Thyroid gland (tissue), 4 donors: ENCODE results near the gene SDSL. TPM values are rescaled to one million over a fixed set of nuclear protein-coding genes. Genes with fewer than 3 reads are reported as not detected.

Experiments
- DNase-seq, 2 donors: peaks; one replicate each; pipeline ENCODE4 v3.0.0-alpha.2; 2019
- H3K27ac ChIP-seq, 3 donors: fragments of 200-600 bp; sonication (generic); 1 replicate in 2 of 3; 2 replicates in 1 of 3; pipeline ENCODE4 v1.5.1; 2016 to 2019; ENCODE audit warnings: mild to moderate bottlenecking in 1 of 3, moderate library complexity in 1 of 3
- H3K27me3 ChIP-seq: fragments of 200-600 bp; sonication (generic); one replicate; pipeline ENCODE4 v1.5.1; 2019
- H3K36me3 ChIP-seq, 2 donors: fragments of 200-600 bp; sonication (generic); one replicate each; pipeline ENCODE4 v1.5.1; 2016 to 2019
- H3K4me1 ChIP-seq, 2 donors: fragments of 200-600 bp; sonication (generic); one replicate each; pipeline ENCODE4 v1.5.1; 2017 to 2019
- H3K4me3 ChIP-seq, 3 donors: fragments of 200-600 bp; sonication (generic); replicated peaks in 1 of 3; 1 replicate in 2 of 3; 2 replicates in 1 of 3; pipeline ENCODE4 v1.5.1; 2016; ENCODE audit warnings: mild to moderate bottlenecking in 1 of 3
- H3K9me3 ChIP-seq: fragments of 200-600 bp; sonication (generic); one replicate; pipeline ENCODE4 v1.5.1; 2017
- CTCF ChIP-seq, 6 experiments: fragments of 200-600 bp in 3 of 6; fragments of 450-650 bp in 3 of 6; sonication (generic) in 3 of 6; IDR thresholded peaks; one replicate each; pipeline ENCODE4 v1.5.1; 2016 to 2019; ENCODE audit warnings: antibody characterized with exemption in 6 of 6, mild to moderate bottlenecking in 2 of 6, inconsistent platforms in 1 of 6, moderate library complexity in 1 of 6
- POLR2A ChIP-seq, 2 donors: fragments of 450-650 bp; IDR thresholded peaks; one replicate each; pipeline ENCODE4 v1.6.1; 2017; ENCODE audit warnings: antibody characterized with exemption in 2 of 2, mild to moderate bottlenecking in 2 of 2, moderate library complexity in 1 of 2
- WGBS, 2 donors: methylation state at CpG; one replicate each; pipeline ENCODE4 v1.1.5; 2017; 5-methylcytosine and 5-hydroxymethylcytosine counted together
- intact Hi-C: fragments of 100-400 bp; cut with DNase I; formaldehyde crosslinking; loops from one replicate; pipeline ENCODE4 v1.15.1; 2023
- total RNA-seq, 4 donors: library from RNA; depleted of rRNA; stranded (reverse); fragments of >200 nt; gene quantifications; one replicate each; pipeline ENCODE4 v1.2.3, GENCODE V29; 2016

Gene SDSL
- total RNA-seq, 4 donors from 2014 or later, result 13.6 to 42.2 (median 27.5) TPM

DNA sequence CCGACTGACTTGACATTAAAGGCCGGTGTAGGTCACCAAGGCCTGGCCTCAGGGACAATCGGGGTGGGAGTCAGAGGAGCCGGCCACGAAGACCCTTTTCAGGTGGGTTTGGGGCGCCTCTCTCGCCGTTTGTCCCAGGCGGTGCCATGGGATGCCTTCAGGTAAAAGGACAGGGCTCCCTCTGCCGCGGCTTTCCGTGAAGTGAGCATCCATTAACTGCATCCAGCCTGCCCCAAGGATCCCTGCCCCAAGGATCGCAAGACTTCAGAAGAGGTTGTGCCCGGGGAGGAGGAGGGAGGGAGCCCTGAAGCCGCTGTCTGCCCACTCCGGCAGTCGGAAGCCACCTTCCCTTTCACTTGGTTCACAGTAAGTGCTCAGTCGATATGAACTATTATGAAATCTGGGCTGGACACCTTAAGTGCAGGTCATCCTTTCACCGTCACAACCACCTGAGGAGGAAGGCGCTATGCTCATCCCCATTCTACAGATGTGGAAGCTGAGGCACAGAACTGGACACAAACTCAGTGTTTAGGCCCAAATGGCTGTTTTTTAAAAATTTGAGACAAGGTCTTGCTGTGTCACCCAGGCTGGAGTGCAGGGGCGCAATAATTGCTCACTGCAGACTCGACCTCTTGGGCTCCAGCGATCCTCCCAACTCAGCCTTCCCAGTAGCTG is 19.5 kb upstream of the SDSL start:
- Histone ChIP-seq H3K4me1 (peaks cover 7 to 15% of the 10 kb centered on the region in 2 donors), H3K36me3 (no peaks in the 10 kb centered on the region), H3K4me3 (no peak overlapping the region), H3K27me3 (no peaks in the 10 kb centered on the region), H3K27ac (no peak overlapping the region), H3K9me3 (no peaks in the 10 kb centered on the region)
- DNase-seq, result no peak
- TF ChIP-seq CTCF (IDR thresholded peaks at IDR 0.05), result no peak
- TF ChIP-seq POLR2A (IDR thresholded peaks at IDR 0.05), result no peak
- WGBS, 2 donors, result 92 to 96% methylated on average over 17 to 23 of the region's 23 CpGs
- intact Hi-C loops, result no loop called here

DNA sequence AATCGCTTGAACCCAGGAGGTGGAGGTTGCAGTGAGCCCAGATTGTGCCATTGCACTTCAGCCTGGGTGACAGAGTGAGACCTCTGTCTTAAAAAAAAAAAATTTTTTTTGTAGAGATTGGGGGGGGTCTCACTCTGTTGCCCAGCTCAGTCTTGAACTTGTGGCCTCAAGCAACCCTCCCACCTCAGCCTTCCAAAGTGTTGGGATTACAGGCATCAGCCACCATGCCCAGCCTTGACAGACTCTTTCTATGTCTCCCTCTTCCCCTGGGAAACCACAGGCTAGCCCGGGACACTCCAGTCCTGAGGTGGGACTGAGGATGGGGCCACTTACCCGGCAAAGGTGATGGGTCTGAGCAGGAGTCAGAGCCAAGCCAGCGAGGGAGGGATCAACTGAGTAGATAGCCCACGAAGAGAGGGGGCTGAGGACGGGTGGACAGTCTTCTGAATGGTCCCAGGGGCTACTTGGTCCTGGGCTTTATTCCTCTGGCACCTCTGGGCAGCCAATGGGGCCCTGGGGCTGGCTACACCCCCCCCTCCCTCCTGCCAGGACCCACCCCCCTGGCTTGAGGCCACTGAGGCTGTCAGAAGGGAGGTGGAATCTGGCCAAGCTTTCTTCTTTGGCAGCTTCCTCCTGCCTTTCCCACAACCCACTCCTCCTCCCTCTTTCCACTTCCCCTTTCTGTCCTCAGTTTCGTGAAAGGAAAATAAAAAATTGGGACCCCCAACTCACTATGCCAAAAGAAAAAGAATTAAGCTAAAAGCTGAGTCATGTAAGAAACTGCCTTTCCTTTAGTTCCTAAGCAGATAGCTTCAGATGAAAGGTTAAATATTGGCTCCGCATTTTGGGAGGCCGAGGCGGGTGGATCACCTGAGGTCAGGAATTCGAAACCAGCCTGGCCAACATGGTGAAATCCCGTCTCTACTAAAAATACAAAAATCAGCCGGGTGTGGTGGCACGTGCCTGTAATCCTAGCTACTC is 18.5 kb upstream of the SDSL start, which contains the start of gene SDS:
Gene SDS (minus strand): TSS at position 453 of the 981 bp plus-strand sequence. CDS start 4,179 bp downstream, outside the sequence.
- H3K4me3 ChIP-seq, result no peak within 1 kb of the TSS
- H3K4me1 ChIP-seq, result peaks cover 15 to 22% of the 10 kb centered on the region in 2 donors
- intact Hi-C loops, result no loop called here
- no peaks in the 10 kb centered on the region for H3K36me3 ChIP-seq
- DNase-seq, result peak; percentile 81 to 82
- TF ChIP-seq CTCF (IDR thresholded peaks at IDR 0.05), result no peak
- no peak for TF ChIP-seq POLR2A (IDR thresholded peaks at IDR 0.05)
- no peaks in the 10 kb centered on the region for H3K9me3 ChIP-seq
- WGBS, 2 donors, result 22 to 31% methylated on average over 14 of the region's 14 CpGs
- peak within 1 kb of the TSS in 1 of 3 donors; percentile 19 for H3K27ac ChIP-seq
- H3K27me3 ChIP-seq, result no peaks in the 10 kb centered on the region

DNA sequence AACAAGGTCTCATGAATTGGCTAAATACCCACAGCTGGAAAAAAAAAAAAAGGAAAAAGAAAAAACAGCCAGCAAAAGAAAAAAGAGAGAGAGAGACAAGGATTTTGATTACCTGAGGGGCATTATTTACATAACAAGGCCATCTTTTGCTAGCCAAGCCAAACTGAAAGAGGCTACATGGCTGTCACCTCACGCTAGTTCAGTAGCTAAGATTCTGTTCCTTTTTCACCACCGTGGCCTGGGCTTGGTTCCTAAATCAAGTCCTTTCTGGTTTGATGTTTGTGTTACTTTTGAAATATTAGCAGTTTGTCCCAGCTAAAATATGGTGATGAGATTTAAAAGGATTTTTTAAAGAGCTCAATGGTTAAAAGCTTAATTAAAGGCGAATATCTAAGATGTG is 16.5 kb upstream of the SDSL start:
- Histone ChIP-seq H3K27ac (peak overlapping the region in 2 of 3 donors; percentile 50 to 64), H3K4me1 (peaks cover 15 to 22% of the 10 kb centered on the region in 2 donors), H3K4me3 (no peak overlapping the region), H3K9me3 (no peaks in the 10 kb centered on the region), H3K27me3 (no peaks in the 10 kb centered on the region), H3K36me3 (no peaks in the 10 kb centered on the region)
- intact Hi-C loops, result no loop called here
- DNase-seq, result no peak
- 91 to 92% methylated on average over 3 of the region's 3 CpGs for WGBS, 2 donors
- TF ChIP-seq CTCF (IDR thresholded peaks at IDR 0.05) (no peak), POLR2A (IDR thresholded peaks at IDR 0.05) (no peak)

DNA sequence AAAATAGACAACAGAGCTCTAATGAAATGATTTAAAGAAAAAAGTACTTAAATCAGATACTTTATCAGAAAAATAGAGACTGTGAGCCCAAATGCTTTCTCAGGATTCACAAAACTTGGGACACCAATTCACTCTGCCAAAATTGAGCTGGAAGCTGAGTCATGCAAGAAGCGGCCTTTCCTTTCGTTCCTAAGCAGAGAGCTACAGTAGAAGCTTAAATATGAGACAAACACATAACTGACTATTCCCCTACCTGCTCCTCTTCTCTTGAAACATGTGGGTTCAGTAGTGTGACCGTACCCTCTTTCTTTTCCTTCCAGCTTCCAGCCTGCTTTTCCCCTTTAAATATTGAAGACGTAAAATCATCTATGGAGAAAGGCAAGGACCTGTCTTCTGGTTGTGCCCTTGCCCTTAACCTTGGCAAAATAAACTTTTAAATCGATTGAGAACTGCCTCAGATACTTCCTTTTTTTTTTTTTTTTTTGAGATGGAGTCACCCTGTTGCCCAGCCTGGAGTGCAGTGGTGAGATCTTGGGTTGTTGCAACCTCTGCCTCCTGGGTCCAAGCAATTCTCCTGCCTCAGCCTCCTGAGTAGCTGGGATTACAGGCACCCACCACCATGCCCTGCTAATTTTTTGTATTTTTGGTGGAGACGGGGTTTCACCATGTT is 14.1 kb upstream of the SDSL start:
- H3K27ac ChIP-seq, result peak overlapping the region; percentile 21 to 73 (median 50)
- WGBS, 2 donors, result 59 to 73% methylated on average over 6 of the region's 6 CpGs
- H3K4me3 ChIP-seq, result no peak overlapping the region
- peaks cover 15 to 27% of the 10 kb centered on the region in 2 donors for H3K4me1 ChIP-seq
- TF ChIP-seq CTCF (IDR thresholded peaks at IDR 0.05), result no peak
- TF ChIP-seq POLR2A (IDR thresholded peaks at IDR 0.05), result no peak
- no peaks in the 10 kb centered on the region for H3K27me3 ChIP-seq
- no peaks in the 10 kb centered on the region for H3K9me3 ChIP-seq
- no peaks in the 10 kb centered on the region for H3K36me3 ChIP-seq
- DNase-seq, result peak in 1 of 2 donors; percentile 40
- intact Hi-C loops, result no loop called here
